GM12892 (cell line): ENCODE results near the gene TPR.

Source experiments
- POLR2A ChIP-seq: IDR thresholded peaks from 2 replicates; pipeline ENCODE4 v1.6.1; 2011; ENCODE audit warnings: low read depth, low read length, control low read depth
- POLR2AphosphoS5 ChIP-seq: IDR thresholded peaks from 2 replicates; pipeline ENCODE4 v1.6.1; 2011; ENCODE audit warnings: low read depth, low read length, control low read depth

DNA sequence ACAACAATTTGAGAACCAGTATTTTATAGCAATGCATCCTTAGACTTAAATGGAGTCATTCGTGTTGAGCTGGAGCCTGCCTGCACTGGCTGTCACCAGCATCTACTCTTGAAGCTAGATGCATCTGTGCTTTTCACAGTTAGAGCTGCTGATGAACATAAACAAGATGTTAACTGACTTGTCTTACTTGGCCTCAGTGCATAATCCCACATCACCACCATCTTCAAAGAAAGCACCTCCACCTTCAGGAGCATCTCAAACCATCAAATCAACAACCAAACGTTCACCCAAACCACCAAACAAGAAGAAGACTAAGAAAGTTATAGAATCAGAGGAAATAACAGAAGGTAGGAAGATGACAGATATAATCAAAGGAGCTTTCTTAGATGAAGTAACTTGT lies 71.1 kb downstream of the TPR start:
- TF ChIP-seq POLR2AphosphoS5, result no peak
- TF ChIP-seq POLR2A, result no peak
